Activated CD4-positive, alpha-beta T cell treated with anti-CD3 and anti-CD28 coated beads for 36 hours (primary cell): Measurements from ENCODE around the gene SLC35B4. TPM values are rescaled to one million over a fixed set of nuclear protein-coding genes. Genes with fewer than 3 reads are reported as not detected.

Source experiments
- ATAC-seq: fragments of 200-7000 bp; cut with Tn5 transposase; one replicate; pipeline ENCODE4 v1.10.0; 2021; ENCODE audit warnings: mild to moderate bottlenecking, moderate library complexity
- CTCF ChIA-PET: fragments of 350-600 bp; sonication (Branson Sonifier 250); formaldehyde crosslinking; loops from one replicate; lab custom pipeline; 2021; ENCODE audit warnings: antibody characterized with exemption; lab: Charles Lee
- POLR2A ChIA-PET: fragments of 350-600 bp; sonication (Branson Sonifier 250); formaldehyde crosslinking; loops from one replicate; lab custom pipeline; 2021; ENCODE audit warnings: antibody characterized with exemption, inconsistent platforms; lab: Charles Lee
- DNase-seq: peaks from one replicate; pipeline ENCODE4 v3.0.0-alpha.2; 2020
- H3K27ac Mint-ChIP-seq: one replicate; pipeline ENCODE4 v1.8.0; 2021; ENCODE audit warnings: mixed read lengths
- H3K27me3 Mint-ChIP-seq: one replicate; pipeline ENCODE4 v1.8.0; 2021; ENCODE audit warnings: mixed read lengths
- H3K36me3 Mint-ChIP-seq: one replicate; pipeline ENCODE4 v1.8.0; 2021; ENCODE audit warnings: low read depth, mixed read lengths
- H3K4me1 Mint-ChIP-seq: one replicate; pipeline ENCODE4 v1.8.0; 2021; ENCODE audit warnings: mixed read lengths
- H3K4me3 Mint-ChIP-seq: one replicate; pipeline ENCODE4 v1.8.0; 2021; ENCODE audit warnings: mild to moderate bottlenecking, moderate library complexity, mixed read lengths
- H3K9me3 Mint-ChIP-seq: one replicate; pipeline ENCODE4 v1.8.0; 2021; ENCODE audit warnings: low read depth, mixed read lengths
- intact Hi-C, 2 experiments: fragments of 100-400 bp; cut with DNase I in 1 of 2; cut with micrococcal nuclease in 1 of 2; formaldehyde crosslinking; loops; one replicate each; pipeline versions ENCODE4 v1.14.2 to v1.15.1; 2022 to 2024; cut with DNase I, micrococcal nuclease
- total RNA-seq, 2 experiments: library from RNA; stranded (reverse); gene quantifications; one replicate each; pipeline ENCODE4 v1.2.3, GENCODE V29; 2021

SLC35B4 gene
- total RNA-seq, 2 experiments from 2014 or later = 13.6 to 15.5 TPM

DNA sequence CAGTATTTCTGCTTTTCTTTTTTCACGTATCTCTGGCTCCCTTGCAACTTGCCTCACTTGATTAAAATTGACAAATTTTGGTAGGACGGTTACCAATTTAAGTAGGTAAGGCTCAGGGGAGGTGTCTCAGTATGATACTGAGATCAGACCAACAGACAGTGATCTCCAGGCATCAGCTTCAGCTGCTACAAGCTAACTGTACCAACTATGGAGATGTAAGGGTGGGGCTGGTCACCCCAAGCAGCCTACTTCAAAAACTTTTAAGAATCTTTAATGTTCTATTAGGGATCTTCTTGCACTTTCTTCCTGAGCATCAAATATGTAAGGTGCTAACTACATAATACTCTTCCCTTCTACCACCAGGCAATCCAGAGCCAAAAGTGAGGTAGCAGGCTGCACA, 26.9 kb downstream of the SLC35B4 start:
- Mint-ChIP-seq H3K9me3 (no peaks in the 10 kb centered on the region), H3K27ac (no peak overlapping the region), H3K27me3 (no peaks in the 10 kb centered on the region), H3K4me1 (no peaks in the 10 kb centered on the region), H3K4me3 (no peak overlapping the region), H3K36me3 (peaks cover 17% of the 10 kb centered on the region)
- DNase-seq (no peak), ATAC-seq (no peak)
- ChIA-PET POLR2A (no interaction called here), CTCF (no interaction called here)
- intact Hi-C loops = no loop called here

DNA sequence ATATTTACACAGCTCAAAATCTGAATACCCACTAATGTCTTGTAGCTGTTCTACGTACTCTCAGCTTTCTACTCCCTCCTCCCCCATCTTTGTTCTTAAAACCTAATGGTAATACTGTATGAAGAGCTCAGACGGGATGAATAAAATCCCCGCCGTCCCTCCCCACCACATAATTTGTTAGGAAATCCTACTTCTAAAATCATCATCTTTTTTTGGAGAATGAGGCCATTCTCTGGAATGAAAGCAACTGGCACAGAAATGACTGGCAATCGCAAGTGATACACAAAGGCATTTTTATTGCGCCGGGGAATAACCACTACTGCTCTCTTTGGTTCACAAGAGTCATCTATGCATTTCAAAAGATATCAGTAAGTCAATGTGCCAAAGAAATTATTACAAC, 27.3 kb downstream of the SLC35B4 start:
- ATAC-seq (no peak), DNase-seq (no peak)
- Mint-ChIP-seq H3K4me1 (no peaks in the 10 kb centered on the region), H3K9me3 (no peaks in the 10 kb centered on the region), H3K27ac (no peak overlapping the region), H3K36me3 (peaks cover 13% of the 10 kb centered on the region), H3K4me3 (no peak overlapping the region), H3K27me3 (no peaks in the 10 kb centered on the region)
- CTCF ChIA-PET = no interaction called here
- intact Hi-C loops = no loop called here
- POLR2A ChIA-PET = no interaction called here

DNA sequence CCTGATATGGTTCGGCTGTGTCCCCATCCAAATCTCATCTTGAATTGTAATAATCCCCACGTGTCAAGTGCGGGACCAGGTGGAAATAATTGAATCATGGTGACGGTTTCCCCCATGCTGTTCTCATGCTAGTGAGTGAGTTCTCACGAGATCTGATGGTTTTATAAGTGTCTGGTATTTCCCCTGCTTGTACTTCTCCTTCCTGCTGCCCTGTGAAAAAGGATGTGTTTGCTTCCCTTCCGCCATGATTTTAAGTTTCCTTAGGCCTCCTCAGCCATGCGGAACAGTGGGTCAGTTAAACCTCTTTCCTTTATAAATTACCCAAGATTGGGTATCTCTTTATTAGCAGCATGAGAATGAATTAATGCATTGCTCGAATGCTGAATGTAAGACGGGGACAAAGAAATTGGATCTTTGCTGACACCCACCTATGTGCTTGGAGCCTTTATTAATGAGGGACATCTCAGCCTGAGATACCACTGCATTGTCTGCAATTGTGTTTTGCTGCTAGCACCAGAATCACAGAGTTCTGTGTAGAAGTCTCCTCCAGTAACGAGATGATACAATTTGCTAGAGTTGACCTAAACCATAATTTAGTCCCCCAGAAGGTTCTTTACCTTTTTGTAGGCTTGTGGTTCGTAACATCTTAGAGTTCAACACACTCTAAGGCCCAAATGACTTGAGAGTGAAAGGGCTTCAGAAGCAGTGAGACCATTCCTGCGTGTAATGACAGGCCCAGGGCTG, 28.6 kb downstream of the SLC35B4 start:
- Mint-ChIP-seq H3K36me3 (peaks cover 7% of the 10 kb centered on the region), H3K27me3 (no peaks in the 10 kb centered on the region), H3K27ac (no peak overlapping the region), H3K4me1 (no peaks in the 10 kb centered on the region), H3K9me3 (no peaks in the 10 kb centered on the region), H3K4me3 (no peak overlapping the region)
- no peak for ATAC-seq
- ChIA-PET CTCF (no interaction called here), POLR2A (no interaction called here)
- intact Hi-C loops = no loop called here
- no peak for DNase-seq

DNA sequence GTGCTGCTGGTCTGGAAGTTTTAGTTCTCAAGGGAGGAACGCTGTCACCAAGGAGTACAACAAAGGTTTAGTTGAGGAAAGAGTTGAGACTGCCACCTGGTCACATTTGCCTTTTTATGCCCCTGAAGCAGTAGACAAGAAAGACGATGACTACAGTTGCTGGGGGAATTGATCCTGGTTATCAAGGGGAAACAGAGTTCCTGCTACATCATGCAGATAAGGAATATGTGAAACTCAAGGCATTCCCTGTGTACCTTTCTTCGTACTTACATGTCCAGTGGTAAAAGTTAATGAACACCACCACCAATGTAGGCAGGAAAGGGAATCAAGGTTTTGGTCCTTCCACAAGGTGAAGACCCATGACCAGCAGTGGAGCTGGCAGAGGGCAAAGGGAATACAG, 31.8 kb downstream of the SLC35B4 start:
- Mint-ChIP-seq H3K9me3 (no peaks in the 10 kb centered on the region), H3K4me3 (no peak overlapping the region), H3K36me3 (no peaks in the 10 kb centered on the region), H3K27me3 (peaks cover 12% of the 10 kb centered on the region), H3K4me1 (no peaks in the 10 kb centered on the region), H3K27ac (no peak overlapping the region)
- ATAC-seq (no peak), DNase-seq (no peak)
- ChIA-PET CTCF (no interaction called here), POLR2A (no interaction called here)
- intact Hi-C loops = no loop called here

DNA sequence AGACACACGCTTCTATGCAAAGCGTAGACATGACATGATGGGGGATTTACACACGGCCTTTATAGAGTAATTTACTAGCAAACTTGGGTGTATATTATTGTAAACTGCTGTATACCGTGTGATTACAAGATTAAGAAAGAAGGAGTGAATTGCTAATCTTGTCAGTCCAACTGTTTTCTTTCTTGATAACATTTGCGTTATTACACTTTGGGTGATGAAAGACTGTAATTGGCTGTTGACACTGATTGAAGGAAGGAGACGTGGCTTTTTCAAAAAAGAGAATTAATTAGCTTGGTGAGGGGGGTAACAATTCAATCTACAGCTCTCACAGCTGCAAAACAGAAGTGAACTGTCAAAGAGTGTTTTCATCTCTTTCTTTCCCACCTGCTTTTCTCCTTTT, 32.7 kb downstream of the SLC35B4 start:
- no peak overlapping the region for H3K4me3 Mint-ChIP-seq
- no peak for DNase-seq
- H3K36me3 Mint-ChIP-seq = no peaks in the 10 kb centered on the region
- H3K4me1 Mint-ChIP-seq = no peaks in the 10 kb centered on the region
- H3K27me3 Mint-ChIP-seq = peaks cover 18% of the 10 kb centered on the region
- no peaks in the 10 kb centered on the region for H3K9me3 Mint-ChIP-seq
- ChIA-PET POLR2A (no interaction called here), CTCF (interaction anchor here (0.7 kb wide), 1 partner anchor 143 kb away, joined by 3 read pairs; no protein-coding TSS in a partner anchor)
- intact Hi-C loops = no loop called here
- H3K27ac Mint-ChIP-seq = no peak overlapping the region
- no peak for ATAC-seq

DNA sequence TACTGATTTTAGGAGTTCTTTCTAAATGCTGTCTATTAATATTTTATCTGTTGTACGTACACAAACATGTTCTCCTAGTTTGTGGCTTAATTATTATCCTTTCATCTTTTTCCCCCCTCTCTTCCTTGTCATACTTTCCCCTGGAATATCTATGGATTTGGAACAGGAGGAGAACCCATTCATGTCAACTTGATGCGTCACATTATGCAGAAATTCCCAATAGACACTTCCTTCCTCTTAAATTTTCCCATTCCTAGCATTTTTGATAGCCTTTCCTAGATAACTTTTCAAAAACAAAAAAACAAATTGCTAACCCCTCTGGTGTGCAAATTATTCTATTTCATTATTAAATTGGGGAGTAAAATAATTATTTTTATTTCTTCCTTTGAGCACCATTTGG, 36.2 kb downstream of the SLC35B4 start:
- H3K27ac Mint-ChIP-seq = no peak overlapping the region
- H3K4me1 Mint-ChIP-seq = no peaks in the 10 kb centered on the region
- ChIA-PET POLR2A (no interaction called here), CTCF (interaction anchor here (1.3 kb wide), 1 partner anchor 77 kb away, joined by 3 read pairs; no protein-coding TSS in a partner anchor)
- H3K36me3 Mint-ChIP-seq = no peaks in the 10 kb centered on the region
- H3K27me3 Mint-ChIP-seq = peaks cover 31% of the 10 kb centered on the region
- ATAC-seq (no peak), DNase-seq (no peak)
- intact Hi-C loops = no loop called here
- H3K4me3 Mint-ChIP-seq = no peak overlapping the region
- H3K9me3 Mint-ChIP-seq = no peaks in the 10 kb centered on the region

DNA sequence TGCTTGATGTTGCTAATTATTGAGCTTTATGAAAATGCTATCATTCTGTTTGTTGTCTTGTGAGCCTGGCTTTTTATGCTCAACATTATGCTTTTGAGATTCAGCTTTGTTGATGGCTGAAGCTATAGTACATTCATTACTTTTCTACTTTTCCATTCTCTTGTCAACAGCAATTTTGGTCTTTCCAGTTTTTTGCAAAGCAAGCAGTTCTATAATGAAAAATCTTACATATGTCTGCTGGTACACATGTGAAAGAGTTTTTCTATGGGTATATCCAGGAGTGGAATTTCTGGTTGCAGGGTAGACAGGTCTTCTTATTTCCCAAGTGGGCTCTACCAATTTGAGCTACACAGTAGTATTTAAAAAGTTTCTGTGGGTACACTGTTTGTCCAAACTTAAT, 36.8 kb downstream of the SLC35B4 start:
- H3K36me3 Mint-ChIP-seq = no peaks in the 10 kb centered on the region
- ATAC-seq (no peak), DNase-seq (no peak)
- ChIA-PET CTCF (interaction anchor here (1.3 to 1.7 kb wide), 2 partner anchors 37 to 78 kb away, joined by 3 to 5 read pairs; partner anchors contain the start of gene SLC35B4), POLR2A (no interaction called here)
- peaks cover 33% of the 10 kb centered on the region for H3K27me3 Mint-ChIP-seq
- intact Hi-C loops = loop anchor here in 1 of 2 experiments (5.0 kb wide), 1 partner anchor 502 kb away; no protein-coding TSS in a partner anchor
- H3K4me1 Mint-ChIP-seq = no peaks in the 10 kb centered on the region
- H3K27ac Mint-ChIP-seq = no peak overlapping the region
- no peaks in the 10 kb centered on the region for H3K9me3 Mint-ChIP-seq
- H3K4me3 Mint-ChIP-seq = no peak overlapping the region

DNA sequence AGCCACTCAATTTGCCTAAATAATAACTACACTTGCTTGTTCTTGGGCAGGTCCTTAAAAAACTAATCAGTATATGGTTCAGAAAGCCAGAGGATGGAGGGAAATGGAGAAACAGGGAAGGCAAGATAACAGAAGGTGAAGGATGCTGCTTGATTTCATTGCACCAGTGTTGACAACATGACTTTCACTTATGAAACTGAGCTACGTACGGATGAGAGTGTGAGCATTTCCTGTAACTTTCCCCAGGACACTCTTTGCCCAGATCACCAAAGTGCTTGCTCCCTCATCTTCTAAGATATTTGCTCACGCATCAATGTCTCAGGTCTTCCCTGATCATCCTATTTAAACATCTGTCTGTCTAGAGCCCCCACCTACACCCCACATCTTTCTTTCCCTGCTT, 37.4 kb downstream of the SLC35B4 start:
- H3K27me3 Mint-ChIP-seq = peaks cover 33% of the 10 kb centered on the region
- H3K27ac Mint-ChIP-seq = no peak overlapping the region
- no peaks in the 10 kb centered on the region for H3K4me1 Mint-ChIP-seq
- DNase-seq = no peak
- no peak for ATAC-seq
- H3K4me3 Mint-ChIP-seq = no peak overlapping the region
- ChIA-PET POLR2A (no interaction called here), CTCF (interaction anchor here (0.8 to 1.7 kb wide), 2 partner anchors 37 to 194 kb away, joined by 4 to 5 read pairs; partner anchors contain the start of gene SLC35B4)
- no peaks in the 10 kb centered on the region for H3K36me3 Mint-ChIP-seq
- H3K9me3 Mint-ChIP-seq = no peaks in the 10 kb centered on the region
- intact Hi-C loops = loop anchor here in 1 of 2 experiments (5.0 kb wide), 1 partner anchor 503 kb away; no protein-coding TSS in a partner anchor

DNA sequence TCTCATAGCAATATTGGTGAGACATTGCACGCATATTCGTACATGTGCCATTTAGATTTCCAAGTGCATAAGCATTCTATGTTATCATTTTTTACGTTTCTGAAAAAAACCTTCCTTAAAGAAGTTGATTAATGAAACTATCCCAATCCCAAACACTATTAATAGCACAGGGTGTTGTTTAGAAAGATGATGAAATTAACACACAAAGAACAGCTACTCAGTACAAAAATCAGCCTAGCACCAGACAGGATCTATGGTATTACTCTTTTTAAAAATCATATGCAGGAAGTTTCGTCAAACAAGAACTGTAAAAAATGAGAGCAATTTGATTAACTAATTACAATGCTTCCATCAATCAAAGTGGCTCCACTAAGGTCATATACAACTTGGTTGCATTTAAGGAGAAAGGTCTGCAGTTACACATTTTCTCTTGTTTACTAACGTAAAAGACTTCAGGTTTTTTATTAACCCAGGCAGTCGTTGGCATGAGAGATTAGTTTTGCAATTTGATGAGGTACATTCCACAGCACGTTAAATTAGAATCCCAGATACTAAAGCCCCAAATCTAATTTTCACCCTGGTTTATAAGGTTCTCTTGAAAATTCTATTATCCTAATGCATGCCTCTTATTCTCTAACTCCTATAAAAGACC, 38.1 kb downstream of the SLC35B4 start:
- CTCF ChIA-PET = interaction anchor here (0.8 to 1.7 kb wide), 2 partner anchors 38 to 193 kb away, joined by 4 to 5 read pairs; partner anchors contain the start of gene SLC35B4
- Mint-ChIP-seq H3K4me1 (no peaks in the 10 kb centered on the region), H3K9me3 (no peaks in the 10 kb centered on the region), H3K4me3 (no peak overlapping the region), H3K27ac (no peak overlapping the region), H3K36me3 (no peaks in the 10 kb centered on the region), H3K27me3 (peaks cover 33% of the 10 kb centered on the region)
- POLR2A ChIA-PET = no interaction called here
- intact Hi-C loops = loop anchor here in 1 of 2 experiments (5.0 kb wide), 1 partner anchor 504 kb away; no protein-coding TSS in a partner anchor
- ATAC-seq (no peak), DNase-seq (no peak)

DNA sequence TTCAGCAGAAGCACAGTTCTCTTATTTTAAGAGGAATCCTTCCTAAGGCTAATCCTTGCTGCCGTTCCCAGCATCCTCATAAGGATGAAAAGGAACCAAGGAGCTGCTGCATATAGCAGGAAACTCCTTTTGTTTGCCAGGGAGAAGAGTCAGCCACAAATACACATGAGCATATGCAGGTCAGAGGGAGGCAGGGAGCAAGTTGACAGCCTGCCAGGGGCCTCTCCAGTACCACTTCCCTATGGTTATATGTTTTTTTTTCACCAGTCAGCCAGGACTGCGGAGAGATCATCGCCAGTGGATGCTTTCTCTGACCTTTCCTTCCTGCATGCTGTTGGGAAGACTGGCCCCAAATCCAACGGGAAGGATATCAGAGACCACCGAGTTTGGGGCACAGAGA, 39.8 kb downstream of the SLC35B4 start:
- DNase-seq (no peak), ATAC-seq (no peak)
- no peaks in the 10 kb centered on the region for H3K4me1 Mint-ChIP-seq
- H3K27me3 Mint-ChIP-seq = peaks cover 30% of the 10 kb centered on the region
- intact Hi-C loops = loop anchor here in 1 of 2 experiments (5.0 kb wide), 1 partner anchor 505 kb away; no protein-coding TSS in a partner anchor
- no peak overlapping the region for H3K27ac Mint-ChIP-seq
- H3K36me3 Mint-ChIP-seq = no peaks in the 10 kb centered on the region
- no peak overlapping the region for H3K4me3 Mint-ChIP-seq
- no peaks in the 10 kb centered on the region for H3K9me3 Mint-ChIP-seq
- ChIA-PET POLR2A (no interaction called here), CTCF (no interaction called here)

DNA sequence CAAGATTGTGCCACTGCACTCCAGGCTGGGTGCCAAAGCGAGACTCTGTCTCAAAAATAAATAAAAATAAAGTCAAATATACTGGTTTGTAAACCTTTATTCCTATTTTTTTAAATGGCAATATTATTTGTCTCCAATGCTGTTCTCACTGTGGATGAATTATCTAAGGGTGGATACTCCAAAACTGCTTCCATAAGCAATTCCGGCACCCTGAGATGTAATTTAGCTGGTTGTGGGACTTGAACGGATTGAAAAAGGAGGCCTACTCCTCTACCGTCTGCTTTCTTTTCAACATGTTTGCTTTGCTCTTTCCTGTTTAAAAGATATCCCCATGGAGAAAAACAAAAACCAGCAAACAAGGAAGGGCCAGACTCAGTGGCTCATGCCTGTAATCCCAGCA, 54.4 kb downstream of the SLC35B4 start:
- H3K4me3 Mint-ChIP-seq = no peak overlapping the region
- intact Hi-C loops = no loop called here
- H3K27me3 Mint-ChIP-seq = peaks cover 8% of the 10 kb centered on the region
- ChIA-PET CTCF (no interaction called here), POLR2A (no interaction called here)
- ATAC-seq (no peak), DNase-seq (no peak)
- no peaks in the 10 kb centered on the region for H3K4me1 Mint-ChIP-seq
- no peaks in the 10 kb centered on the region for H3K36me3 Mint-ChIP-seq
- H3K27ac Mint-ChIP-seq = no peak overlapping the region
- peaks cover 9% of the 10 kb centered on the region for H3K9me3 Mint-ChIP-seq
